GM23248 (cell line): ENCODE results near the gene IFFO2. TPM values are rescaled to one million over a fixed set of nuclear protein-coding genes. Genes with fewer than 3 reads are reported as not detected.

Experiments
- DNase-seq: peaks from one replicate; pipeline ENCODE4 v3.0.0-alpha.2; 2015
- H2AFZ ChIP-seq: fragments of 200-600 bp; sonication (generic); 2 replicates; pipeline ENCODE4 v1.6.1; 2016; ENCODE audit warnings: antibody characterized with exemption
- H3F3A ChIP-seq: fragments of 200-600 bp; sonication (generic); 2 replicates; pipeline ENCODE4 v1.6.1; 2016; ENCODE audit warnings: mild to moderate bottlenecking, antibody characterized with exemption, mixed run types; ENCODE audit not compliant: insufficient read depth
- H3K27ac ChIP-seq: fragments of 200-600 bp; sonication (generic); 2 replicates; pipeline ENCODE4 v1.5.1; 2016; ENCODE audit warnings: mild to moderate bottlenecking
- H3K27me3 ChIP-seq: fragments of 200-600 bp; sonication (generic); replicated peaks from 2 replicates; pipeline ENCODE4 v1.6.1; 2016; ENCODE audit warnings: mild to moderate bottlenecking; ENCODE audit not compliant: insufficient read depth
- H3K36me3 ChIP-seq: fragments of 200-600 bp; sonication (generic); 2 replicates; pipeline ENCODE4 v1.6.1; 2016; ENCODE audit warnings: low read depth, mild to moderate bottlenecking
- H3K4me1 ChIP-seq: fragments of 200-600 bp; sonication (generic); 2 replicates; pipeline ENCODE4 v1.6.1; 2016; ENCODE audit warnings: mild to moderate bottlenecking; ENCODE audit not compliant: insufficient read depth
- H3K4me2 ChIP-seq: fragments of 200-600 bp; sonication (generic); one replicate; pipeline ENCODE4 v1.6.1; 2016; ENCODE audit warnings: mild to moderate bottlenecking; ENCODE audit not compliant: unreplicated experiment
- H3K4me3 ChIP-seq: fragments of 200-600 bp; sonication (generic); 2 replicates; pipeline ENCODE4 v1.5.1; 2016; ENCODE audit warnings: mild to moderate bottlenecking
- H3K79me2 ChIP-seq: fragments of 200-600 bp; sonication (generic); 2 replicates; pipeline ENCODE4 v1.6.1; 2016; ENCODE audit warnings: mild to moderate bottlenecking; ENCODE audit not compliant: insufficient read depth
- H3K9ac ChIP-seq: fragments of 200-600 bp; sonication (generic); 2 replicates; pipeline ENCODE4 v1.6.1; 2016; ENCODE audit warnings: mild to moderate bottlenecking
- H3K9me2 ChIP-seq: fragments of 200-600 bp; sonication (generic); 2 replicates; pipeline ENCODE4 v1.6.1; 2016; ENCODE audit warnings: mixed run types, mild to moderate bottlenecking, moderate library complexity; ENCODE audit not compliant: insufficient read depth
- H3K9me3 ChIP-seq: fragments of 200-600 bp; sonication (generic); one replicate; pipeline ENCODE4 v1.6.1; 2017; ENCODE audit warnings: low read depth
- H4K20me1 ChIP-seq: fragments of 200-600 bp; sonication (generic); 2 replicates; pipeline ENCODE4 v1.6.0; 2016; ENCODE audit not compliant: insufficient read depth
- EZH2 ChIP-seq: fragments of 200-600 bp; sonication (generic); IDR thresholded peaks from 2 replicates; pipeline ENCODE4 v1.6.1; 2018; ENCODE audit warnings: antibody characterized with exemption, mild to moderate bottlenecking; ENCODE audit not compliant: insufficient read depth, poor library complexity, severe bottlenecking
- EZH2phosphoT487 ChIP-seq: fragments of 200-600 bp; sonication (generic); IDR thresholded peaks from 2 replicates; pipeline ENCODE4 v1.6.1; 2018; ENCODE audit warnings: antibody characterized with exemption, moderate library complexity, mild to moderate bottlenecking, low read depth; ENCODE audit not compliant: insufficient read depth
- WGBS, 2 experiments: methylation state at CpG; one replicate each; pipeline ENCODE4 v1.1.6; 2015 to 2017; ENCODE audit warnings: low lambda C conversion rate in 2 of 2, low coverage in 1 of 2; ENCODE audit errors: missing lambda C conversion rate in 2 of 2; 5-methylcytosine and 5-hydroxymethylcytosine counted together
- in situ Hi-C: fragments of 300-500 bp; cut with MboI; formaldehyde crosslinking; loops from 2 replicates; pipeline ENCODE4 v1.15.0; 2020
- polyA plus RNA-seq: library from polyadenylated mRNA; unstranded; fragments of >200 nt; fragmentation: Nextera tagmentation; extraction: Ambion mirVana; gene quantifications from 2 replicates; pipeline ENCODE4 v1.2.1, GENCODE V29; 2016
- total RNA-seq: library from RNA; depleted of rRNA; stranded (reverse); fragments of >200 nt; shearing (Covaris generic); gene quantifications from 2 replicates; pipeline ENCODE4 v1.2.3, GENCODE V29; 2014

IFFO2 gene
- total and polyA plus RNA-seq, 2 experiments from 2014 or later: 0.60 to 12.8 TPM

- 40 to 43% methylated on average over 14 to 15 of the region's 15 CpGs for WGBS, 2 experiments
Observed at GRCh38 chr1:18948048-18948912, 8.2 kb downstream of the IFFO2 start.

GRCh38 chr1:18947570-18947969 is 8.9 kb downstream of the IFFO2 start:
- Histone ChIP-seq H3K4me2 (peak overlapping the region; percentile 69), H4K20me1 (no peaks in the 10 kb centered on the region), H2AFZ (peak overlapping the region; percentile 38), H3K27ac (peak overlapping the region; percentile 97), H3F3A (peaks cover 49% of the 10 kb centered on the region), H3K9me2 (no peaks in the 10 kb centered on the region), H3K9ac (peak overlapping the region; percentile 78), H3K4me1 (peaks cover 66% of the 10 kb centered on the region), H3K4me3 (0 out of 2 replicates have a peak overlapping the region, but pooled peaks have one; percentile 2), H3K9me3 (no peaks in the 10 kb centered on the region), H3K79me2 (peaks cover 90% of the 10 kb centered on the region), H3K36me3 (no peaks in the 10 kb centered on the region), H3K27me3 (no peaks in the 10 kb centered on the region)
- peak; percentile 57 for DNase-seq
- in situ Hi-C loops: no loop called here
- TF ChIP-seq EZH2phosphoT487: no peak
- TF ChIP-seq EZH2: no peak
- 62 to 64% methylated on average over 8 to 9 of the region's 9 CpGs for WGBS, 2 experiments

More at GRCh38 chr1:18948048-18948912, 8.2 kb downstream of the IFFO2 start:
- Histone ChIP-seq H3K27me3 (no peaks in the 10 kb centered on the region), H3K4me2 (peak overlapping the region; percentile 69), H3K27ac (peak overlapping the region; percentile 97), H3K4me1 (peaks cover 74% of the 10 kb centered on the region), H3K9me2 (no peaks in the 10 kb centered on the region), H3K4me3 (peak overlapping the region; percentile 69), H3F3A (peaks cover 52% of the 10 kb centered on the region), H3K9ac (peak overlapping the region; percentile 78), H4K20me1 (no peaks in the 10 kb centered on the region), H2AFZ (peak overlapping the region; percentile 72; the same call in 1 of the 2 replicates), H3K36me3 (no peaks in the 10 kb centered on the region), H3K79me2 (peaks cover 90% of the 10 kb centered on the region), H3K9me3 (no peaks in the 10 kb centered on the region)
- DNase-seq: peak; percentile 84
- TF ChIP-seq EZH2 (no peak), EZH2phosphoT487 (no peak)
- in situ Hi-C loops: no loop called here

GRCh38 chr1:18946550-18947381 is 9.7 kb downstream of the IFFO2 start:
- Histone ChIP-seq H3K36me3 (no peaks in the 10 kb centered on the region), H2AFZ (peak overlapping the region; percentile 38), H4K20me1 (no peaks in the 10 kb centered on the region), H3K27ac (peak overlapping the region; percentile 97), H3K27me3 (no peaks in the 10 kb centered on the region), H3K79me2 (peaks cover 90% of the 10 kb centered on the region), H3K9me3 (no peaks in the 10 kb centered on the region), H3K4me1 (peaks cover 59% of the 10 kb centered on the region), H3K4me2 (peak overlapping the region; percentile 69), H3K4me3 (0 out of 2 replicates have a peak overlapping the region, but pooled peaks have one; percentile 2), H3K9ac (peak overlapping the region; percentile 65), H3F3A (peaks cover 46% of the 10 kb centered on the region), H3K9me2 (no peaks in the 10 kb centered on the region)
- 47 to 49% methylated on average over 15 of the region's 15 CpGs for WGBS, 2 experiments
- no peak for TF ChIP-seq EZH2
- no peak for TF ChIP-seq EZH2phosphoT487
- in situ Hi-C loops: no loop called here
- DNase-seq: peak; percentile 66

- no peaks in the 10 kb centered on the region for H4K20me1 ChIP-seq
- WGBS, 2 experiments: 44 to 46% methylated on average over 12 to 14 of the region's 14 CpGs
- H3K4me3 ChIP-seq: no peak overlapping the region
- peaks cover 38% of the 10 kb centered on the region for H3F3A ChIP-seq
- TF ChIP-seq EZH2phosphoT487 (no peak), EZH2 (no peak)
- H3K27ac ChIP-seq: no peak overlapping the region
- no peak for DNase-seq
- H3K27me3 ChIP-seq: no peaks in the 10 kb centered on the region
- no peak overlapping the region for H3K9ac ChIP-seq
- no peaks in the 10 kb centered on the region for H3K9me3 ChIP-seq
- no peaks in the 10 kb centered on the region for H3K9me2 ChIP-seq
- peaks cover 90% of the 10 kb centered on the region for H3K79me2 ChIP-seq
- no peak overlapping the region for H3K4me2 ChIP-seq
- in situ Hi-C loops: no loop called here
- H2AFZ ChIP-seq: no peak overlapping the region
- peaks cover 46% of the 10 kb centered on the region for H3K4me1 ChIP-seq
- H3K36me3 ChIP-seq: no peaks in the 10 kb centered on the region
Observed at GRCh38 chr1:18945401-18945849, 11.1 kb downstream of the IFFO2 start.
